HG03442 (cell line): ENCODE measurements around the gene NEK10.
"Not testable (repeated sequence)": the region's sequence is repeated elsewhere in the genome, so short reads cannot be mapped to it uniquely, and the experiment has no call there.

ENCODE experiments used
- ATAC-seq: cut with Tn5 transposase; IDR thresholded peaks from one replicate; pipeline ENCODE4 v1.9.1; 2021; ENCODE audit warnings: mild to moderate bottlenecking, moderate library complexity; ENCODE audit not compliant: unreplicated experiment

NEK10 gene

GRCh38 chr3:27368831-27369607 lies at the start of gene NEK10:
TSS of gene NEK10 (minus strand) at chr3:27369383. CDS start at chr3:27352882, 16,501 bp downstream.
- ATAC-seq = peak; percentile 100

- no peak for ATAC-seq
Observed at GRCh38 chr3:27415202-27415601, 46.0 kb upstream of the NEK10 start.

- ATAC-seq = peak; percentile 92
Observed at GRCh38 chr3:27392950-27393679, 23.9 kb upstream of the NEK10 start.

GRCh38 chr3:27392414-27392813 lies 23.2 kb upstream of the NEK10 start:
- ATAC-seq = not testable (repeated sequence)

GRCh38 chr3:27391796-27392195 lies 22.6 kb upstream of the NEK10 start:
- no peak for ATAC-seq

- ATAC-seq = no peak
Observed at GRCh38 chr3:27387625-27388024, 18.4 kb upstream of the NEK10 start.

GRCh38 chr3:27385504-27385903 lies 16.3 kb upstream of the NEK10 start:
- peak; percentile 49 for ATAC-seq

GRCh38 chr3:27384191-27384590 lies 15.0 kb upstream of the NEK10 start:
- no peak for ATAC-seq

GRCh38 chr3:27380433-27381357 lies 11.5 kb upstream of the NEK10 start:
- no peak for ATAC-seq

- no peak for ATAC-seq
Observed at GRCh38 chr3:27378331-27378730, 9.1 kb upstream of the NEK10 start.

- no peak for ATAC-seq
Observed at GRCh38 chr3:27376109-27376772, 7.1 kb upstream of the NEK10 start.

- ATAC-seq = no peak
Observed at GRCh38 chr3:27366062-27366591, 3.1 kb downstream of the NEK10 start.

GRCh38 chr3:27360113-27361078 lies 8.8 kb downstream of the NEK10 start:
- peak; percentile 38 for ATAC-seq

GRCh38 chr3:27358372-27358771 lies 10.8 kb downstream of the NEK10 start:
- no peak for ATAC-seq

- peak; percentile 97 for ATAC-seq
Observed at GRCh38 chr3:27357665-27358258, 11.4 kb downstream of the NEK10 start.

- ATAC-seq = no peak
Observed at GRCh38 chr3:27356976-27357375, 12.2 kb downstream of the NEK10 start.

- ATAC-seq = no peak
Observed at GRCh38 chr3:27354588-27355203, 14.5 kb downstream of the NEK10 start.

GRCh38 chr3:27354161-27354560 lies 15.0 kb downstream of the NEK10 start:
- ATAC-seq = no peak
